HG03139 (cell line): Measurements from ENCODE around the gene ZDHHC7.

Experiments
- ATAC-seq: cut with Tn5 transposase; IDR thresholded peaks from one replicate; pipeline ENCODE4 v1.9.1; 2021; ENCODE audit not compliant: unreplicated experiment

The ZDHHC7 gene

DNA sequence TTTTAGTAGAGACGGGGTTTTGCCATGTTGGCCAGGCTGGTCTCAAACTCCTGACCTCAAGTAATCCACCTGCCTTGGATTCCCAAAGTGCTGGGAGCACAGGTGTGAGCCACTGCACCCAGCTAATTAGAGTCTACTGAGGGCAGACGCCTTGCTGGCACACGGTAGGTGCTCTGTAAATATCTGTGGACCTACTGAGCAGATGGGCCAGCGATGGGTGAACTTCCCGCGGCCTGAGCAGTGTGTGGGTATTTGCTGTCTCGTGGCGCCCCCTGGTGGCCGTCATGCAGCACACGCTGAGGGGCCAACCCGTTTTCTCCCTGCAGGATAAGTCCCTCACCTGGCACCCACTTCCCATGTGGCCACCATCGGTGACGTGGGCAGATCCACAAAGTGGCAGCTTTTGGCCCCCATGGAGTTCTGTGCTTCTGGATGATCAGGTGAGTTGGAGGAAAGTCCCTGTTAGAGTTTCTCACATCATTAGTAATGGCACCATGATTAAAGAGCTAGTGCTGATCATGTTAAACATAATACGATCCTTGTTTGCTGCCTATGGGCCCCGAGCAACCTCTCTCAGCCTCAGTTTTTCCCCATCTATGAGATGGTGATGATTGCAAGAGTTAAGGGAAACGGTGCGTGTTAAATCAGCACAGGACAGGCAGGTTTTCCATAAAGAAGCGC lies 40.7 kb downstream of the ZDHHC7 start:
- no peak for ATAC-seq

GRCh38 chr16:84967828-84968227 lies 43.5 kb downstream of the ZDHHC7 start:
- no peak for ATAC-seq

DNA sequence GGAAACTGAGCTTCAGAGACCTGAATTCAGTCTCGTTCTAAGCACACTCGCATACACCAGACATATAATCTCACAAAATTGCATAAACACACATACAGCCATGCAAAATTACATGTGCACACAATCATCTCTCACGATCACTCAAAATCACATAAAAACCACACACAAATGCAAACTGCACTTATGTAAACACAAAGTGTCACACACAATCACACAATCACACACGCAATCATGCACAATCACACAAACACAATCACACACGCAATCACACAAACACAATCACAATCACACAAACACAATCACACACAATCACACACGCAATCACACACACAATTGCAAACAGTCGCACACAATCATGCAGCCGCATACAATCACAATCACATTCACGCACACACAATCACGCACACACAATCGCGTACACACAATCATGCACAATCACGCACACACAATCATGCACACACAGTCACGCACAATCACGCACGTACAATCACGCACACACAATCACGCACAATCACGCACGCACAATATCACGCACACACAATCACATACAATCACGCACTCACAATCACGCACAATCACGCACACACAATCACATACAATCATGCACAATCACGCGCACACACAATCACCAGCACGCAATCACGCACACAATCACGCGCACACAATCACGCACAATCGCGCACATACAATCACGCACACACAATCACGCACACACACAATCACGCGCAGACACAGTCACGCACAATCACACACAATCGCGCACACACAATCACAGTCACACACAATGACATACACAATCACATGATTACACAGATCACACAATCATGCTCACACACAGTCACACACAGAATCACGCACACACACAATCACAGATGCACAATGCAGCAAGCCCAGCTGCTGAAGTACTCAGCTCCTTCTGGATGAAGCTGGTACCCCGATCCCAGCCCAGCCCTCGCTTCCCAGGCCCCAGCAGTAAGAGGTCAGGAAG lies 45.6 kb downstream of the ZDHHC7 start:
- no peak for ATAC-seq

DNA sequence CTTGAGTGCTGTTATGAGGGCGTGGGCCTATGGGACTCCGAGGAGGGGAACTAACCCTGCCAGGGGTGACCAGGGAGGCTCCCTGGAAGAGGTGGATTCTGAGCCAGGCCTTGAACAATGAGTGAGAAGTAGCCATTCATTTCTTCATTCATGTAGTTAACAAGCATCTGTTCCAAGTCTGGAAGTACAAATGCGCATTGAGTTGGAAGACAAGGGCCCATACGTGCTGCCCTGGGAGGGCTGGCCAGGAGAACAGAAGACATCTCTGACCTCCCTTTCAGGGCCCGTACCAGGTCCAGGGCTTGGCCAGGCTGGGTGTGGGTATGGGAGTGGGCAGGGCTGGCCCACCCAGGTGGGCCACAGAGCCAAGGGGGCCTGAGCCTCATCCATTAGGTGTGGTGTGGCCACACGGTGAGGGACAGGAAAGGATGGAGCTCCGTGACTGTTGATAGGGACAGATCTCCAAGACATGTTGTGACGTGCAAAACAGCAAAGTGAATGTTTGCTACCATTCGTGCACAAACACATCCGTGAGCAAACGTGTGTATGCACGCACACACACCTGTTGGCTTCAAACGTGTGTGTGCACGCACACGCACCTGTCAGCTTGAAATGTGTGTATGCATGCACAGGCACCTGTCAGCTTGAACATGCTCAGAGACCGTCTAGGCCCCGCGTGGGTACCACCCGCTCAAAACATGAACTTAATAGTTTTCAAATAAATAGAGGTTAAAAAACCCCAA lies 46.8 kb downstream of the ZDHHC7 start:
- ATAC-seq: no peak

- ATAC-seq: no peak
Measured at GRCh38 chr16:84963066-84963465, 48.3 kb downstream of the ZDHHC7 start.

DNA sequence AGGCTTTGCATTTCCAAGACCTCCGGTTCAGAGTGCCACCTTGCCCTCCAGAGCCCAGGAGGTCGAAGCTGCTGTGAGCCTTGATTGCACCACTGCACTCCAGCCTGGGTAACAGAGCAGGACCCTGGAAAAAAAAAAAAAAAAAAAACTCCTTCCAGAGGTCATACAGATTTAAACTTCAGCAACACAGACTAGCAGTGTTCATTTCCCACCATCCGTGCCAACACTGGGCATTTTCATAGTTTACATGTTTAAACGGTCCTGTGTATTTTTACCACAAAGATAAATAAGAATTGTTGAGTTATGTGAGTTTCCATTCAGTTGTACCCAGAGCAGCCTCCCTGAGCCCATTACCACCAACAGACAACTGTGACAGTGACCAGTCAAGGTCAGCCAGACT lies 50.4 kb downstream of the ZDHHC7 start:
- no peak for ATAC-seq

DNA sequence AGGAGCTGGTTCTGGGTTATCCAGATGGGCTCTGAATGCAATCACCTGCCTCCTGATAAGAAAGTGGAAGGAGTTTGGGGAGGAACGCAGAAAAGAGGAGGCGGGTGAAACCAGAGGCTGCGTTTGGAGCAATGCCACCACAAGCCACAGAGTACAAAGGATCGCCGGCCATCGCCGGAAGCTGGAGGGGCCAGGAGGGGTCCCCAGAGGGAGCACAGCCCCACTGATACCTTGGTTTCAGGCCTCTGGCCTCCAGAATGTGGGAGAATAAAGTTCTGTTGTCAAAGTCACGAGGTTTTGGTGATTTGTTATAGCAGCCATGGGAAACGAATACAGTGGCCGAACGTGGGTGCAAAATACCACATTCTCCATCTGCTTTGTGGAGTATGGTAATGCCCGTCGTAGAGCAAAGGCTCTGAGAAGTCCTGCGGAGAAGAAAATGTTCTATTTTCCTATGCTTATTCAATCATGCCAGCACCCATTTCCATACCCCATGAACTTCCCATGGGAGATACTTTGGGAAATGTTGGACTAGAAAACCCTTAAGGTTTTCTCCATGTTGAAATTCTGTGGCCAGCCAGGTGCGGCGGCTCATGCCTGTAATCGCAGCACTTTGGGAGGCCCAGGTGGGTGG lies 51.4 kb downstream of the ZDHHC7 start:
- ATAC-seq: no peak

DNA sequence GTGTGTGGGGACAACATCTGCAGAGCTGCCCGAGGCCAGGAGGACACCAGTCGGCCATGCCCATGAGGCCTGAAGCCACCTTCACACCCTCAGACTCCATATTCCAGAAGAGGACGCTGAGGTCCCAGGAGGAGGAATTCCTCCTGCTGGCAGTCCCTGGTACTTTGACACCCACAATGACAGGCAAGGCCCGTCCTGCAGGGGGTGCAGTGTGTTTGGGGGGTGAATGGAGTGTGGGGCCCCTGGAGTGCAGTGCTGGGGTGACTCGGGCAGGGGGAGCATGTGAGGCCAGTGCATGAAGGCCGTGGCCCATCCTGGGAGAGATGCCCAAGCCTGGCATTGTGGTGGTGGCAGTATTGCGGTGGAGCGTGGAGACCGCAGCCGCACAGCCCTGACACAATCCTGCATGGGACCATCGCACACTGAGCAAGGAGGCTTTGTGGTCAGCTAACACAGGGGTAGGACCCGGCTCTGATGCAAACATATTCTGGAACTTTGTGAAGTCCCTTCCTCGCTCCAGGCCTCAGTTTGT lies 52.2 kb downstream of the ZDHHC7 start:
- ATAC-seq: no peak

DNA sequence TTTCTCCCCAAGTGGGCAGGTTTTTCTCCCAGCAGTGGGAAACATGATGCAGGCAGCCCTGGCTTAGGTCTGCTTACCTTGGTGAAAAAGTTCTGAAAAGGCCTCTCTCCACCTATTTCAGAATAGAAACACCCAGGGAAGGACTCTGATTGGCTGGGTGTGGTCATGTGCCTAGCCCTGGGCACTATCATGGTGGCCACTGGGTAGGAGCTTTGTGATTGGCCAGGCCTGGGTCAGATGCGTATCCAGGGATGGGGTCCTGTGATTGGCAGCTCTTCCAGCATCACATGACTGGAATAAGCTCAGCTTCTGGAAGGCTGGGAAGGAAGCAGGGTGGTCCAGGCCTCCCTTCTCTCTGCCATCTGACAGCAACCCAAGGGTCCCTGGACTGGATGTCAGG lies 53.5 kb downstream of the ZDHHC7 start:
- no peak for ATAC-seq

- ATAC-seq: no peak
Measured at GRCh38 chr16:84957192-84957591, 54.1 kb downstream of the ZDHHC7 start.

DNA sequence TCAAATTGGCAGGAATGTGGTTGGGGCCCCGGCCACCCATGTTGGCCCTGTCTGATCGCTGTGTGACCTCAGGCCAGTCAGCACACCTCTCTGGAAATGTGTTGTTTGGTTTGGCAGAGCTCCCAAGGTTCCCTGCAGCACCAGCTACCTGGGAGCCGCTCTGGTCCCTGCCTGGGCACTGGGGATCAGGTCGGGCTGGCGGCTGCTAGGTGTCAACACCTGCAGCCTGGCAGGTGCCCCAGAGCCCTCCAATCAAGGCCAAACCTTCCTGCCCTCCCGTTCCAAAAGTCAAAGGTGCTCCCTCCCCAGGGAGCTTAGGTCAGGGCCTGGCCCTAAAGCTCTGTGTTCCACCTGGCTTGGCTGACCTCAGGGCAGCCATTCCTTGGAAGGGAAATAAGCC lies 55.9 kb downstream of the ZDHHC7 start:
- ATAC-seq: no peak

DNA sequence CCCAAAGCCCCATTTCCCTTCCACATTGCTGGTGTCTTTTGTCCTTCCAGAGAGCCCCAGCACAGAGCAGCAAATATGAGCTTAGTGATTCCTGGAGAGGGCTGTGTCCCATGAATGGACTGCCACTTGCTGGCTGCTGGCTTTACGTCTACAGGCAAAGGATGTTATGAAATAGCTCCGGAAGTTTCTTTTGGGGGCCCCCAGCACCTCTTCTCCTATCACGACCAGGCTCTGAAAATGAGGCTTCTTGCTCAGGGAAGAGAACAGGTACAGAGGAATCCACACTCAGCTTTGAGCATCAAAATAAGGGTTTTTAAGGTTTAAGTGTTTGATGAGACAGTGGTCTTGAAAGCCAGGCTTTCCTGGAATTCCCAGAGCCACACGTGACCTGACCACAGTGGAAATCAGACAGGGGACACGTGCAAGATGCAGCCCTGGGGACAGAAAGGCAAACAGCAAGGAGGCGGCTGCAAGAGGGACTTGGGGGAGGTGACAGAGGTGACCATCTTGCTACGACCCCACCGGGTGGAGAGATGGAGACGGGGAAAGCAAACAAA lies 58.1 kb downstream of the ZDHHC7 start:
- no peak for ATAC-seq

DNA sequence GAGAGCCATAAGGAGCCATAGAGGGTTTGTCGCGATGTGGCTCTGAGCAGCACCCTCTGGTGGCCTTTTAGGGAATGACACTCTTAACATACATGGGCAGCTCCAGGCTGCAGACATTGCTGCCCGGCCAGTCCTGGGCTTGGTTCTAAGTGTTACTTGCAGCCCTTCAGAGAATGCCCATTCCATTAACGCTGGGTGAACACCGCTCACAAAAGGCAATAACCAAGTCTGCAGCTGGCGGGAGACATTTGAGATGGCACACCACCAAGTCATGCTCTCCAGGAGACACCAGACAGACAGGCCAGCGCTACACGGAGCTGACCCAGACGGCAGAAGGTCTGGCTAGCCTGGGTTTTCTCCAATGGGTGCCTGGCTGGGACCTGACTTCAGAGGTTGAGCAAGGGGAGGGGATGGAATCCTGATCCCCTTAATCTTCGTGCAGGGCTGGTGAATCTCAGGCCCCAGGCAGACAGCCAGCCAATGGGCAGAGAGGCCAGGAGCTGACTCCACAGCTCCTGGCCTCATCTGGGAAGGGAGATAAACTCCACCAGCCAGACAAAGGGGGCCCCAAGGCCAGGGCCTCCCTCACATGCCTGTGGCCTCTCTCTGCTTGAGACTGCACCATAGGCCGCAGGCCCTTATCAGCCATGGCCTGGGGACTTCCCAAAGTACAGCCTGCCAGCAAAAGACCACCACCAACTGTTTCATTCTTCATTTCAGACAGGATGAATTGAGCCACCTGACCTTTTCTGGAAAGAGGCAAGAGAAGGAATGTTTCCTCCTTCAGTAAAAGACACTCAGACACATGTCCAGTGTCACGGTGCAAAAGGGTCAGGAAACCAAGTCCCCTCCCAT lies 58.8 kb downstream of the ZDHHC7 start:
- ATAC-seq: no peak

- no peak for ATAC-seq
Measured at GRCh38 chr16:84950906-84951305, 60.4 kb downstream of the ZDHHC7 start.

- ATAC-seq: no peak
Measured at GRCh38 chr16:84949772-84950436, 61.4 kb downstream of the ZDHHC7 start.

- ATAC-seq: no peak
Measured at GRCh38 chr16:84948851-84949610, 62.3 kb downstream of the ZDHHC7 start.

DNA sequence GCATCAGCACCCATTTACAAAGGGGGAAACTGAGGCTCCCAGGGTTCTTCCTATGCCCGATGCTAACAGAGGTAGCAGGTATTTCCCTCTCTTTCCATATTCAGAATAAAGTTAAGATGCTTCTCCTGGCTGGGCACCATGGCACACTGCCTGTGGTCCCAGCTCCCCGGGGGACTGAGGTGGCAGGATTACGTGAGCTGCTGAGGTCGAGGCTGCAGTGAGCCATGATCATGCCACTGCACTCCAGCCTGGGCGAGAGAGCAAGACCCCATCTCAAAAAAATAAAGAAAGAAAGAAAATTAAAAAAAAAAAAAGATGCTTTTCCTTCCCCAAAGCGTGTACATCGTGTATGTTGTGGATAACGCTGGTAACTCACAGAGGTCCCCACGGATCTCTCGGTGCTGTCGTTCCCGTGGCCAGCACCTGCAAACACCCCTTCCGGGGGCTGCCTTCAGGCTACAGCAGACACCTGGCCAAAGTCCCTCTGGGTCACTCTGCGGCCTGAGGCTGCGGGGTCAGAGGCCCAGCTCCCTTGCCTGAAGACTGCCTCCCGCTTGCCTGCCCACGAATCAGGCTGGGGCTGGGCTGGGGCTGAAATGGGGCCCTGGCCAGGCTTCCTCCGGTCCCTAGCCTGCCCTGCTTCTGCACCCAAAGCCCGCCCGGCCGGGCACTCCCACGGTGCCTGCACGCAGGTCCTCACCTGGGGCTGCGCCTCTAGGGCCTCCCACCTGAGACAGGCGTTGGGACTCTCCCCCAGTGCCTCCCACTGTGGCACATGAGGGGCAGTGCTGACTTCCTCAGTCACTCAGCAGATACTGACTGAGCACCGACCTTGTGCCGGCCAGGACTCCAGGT lies 63.1 kb downstream of the ZDHHC7 start:
- no peak for ATAC-seq
